GM18519 (cell line): ENCODE measurements around the gene ZNRF2.

Experiments used
- ATAC-seq: cut with Tn5 transposase; IDR thresholded peaks from one replicate; pipeline ENCODE4 v1.9.1; 2021; ENCODE audit warnings: mild to moderate bottlenecking, moderate library complexity; ENCODE audit not compliant: unreplicated experiment, low FRiP score

ZNRF2 gene

DNA sequence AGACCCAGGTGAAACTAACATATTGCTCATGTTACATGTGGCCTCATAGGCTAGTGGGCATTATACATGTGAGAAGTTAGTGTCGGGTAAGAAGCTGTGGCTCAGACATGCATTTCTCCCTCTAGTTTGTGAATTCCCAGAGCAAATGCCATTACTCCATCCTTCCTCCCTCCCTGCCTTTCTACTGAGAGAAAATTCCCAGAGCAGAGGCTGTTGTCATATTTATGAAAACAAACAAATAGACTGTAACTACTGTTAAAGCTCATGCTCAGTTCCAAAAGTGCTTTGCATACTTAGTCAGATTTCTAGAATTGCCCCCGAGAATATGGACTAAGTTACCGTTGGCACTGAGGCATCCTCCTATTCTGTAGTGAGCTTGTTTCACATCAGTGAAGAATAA, 29.0 kb downstream of the ZNRF2 start:
- no peak for ATAC-seq

GRCh38 chr7:30313793-30314192, 29.4 kb downstream of the ZNRF2 start:
- ATAC-seq: no peak

DNA sequence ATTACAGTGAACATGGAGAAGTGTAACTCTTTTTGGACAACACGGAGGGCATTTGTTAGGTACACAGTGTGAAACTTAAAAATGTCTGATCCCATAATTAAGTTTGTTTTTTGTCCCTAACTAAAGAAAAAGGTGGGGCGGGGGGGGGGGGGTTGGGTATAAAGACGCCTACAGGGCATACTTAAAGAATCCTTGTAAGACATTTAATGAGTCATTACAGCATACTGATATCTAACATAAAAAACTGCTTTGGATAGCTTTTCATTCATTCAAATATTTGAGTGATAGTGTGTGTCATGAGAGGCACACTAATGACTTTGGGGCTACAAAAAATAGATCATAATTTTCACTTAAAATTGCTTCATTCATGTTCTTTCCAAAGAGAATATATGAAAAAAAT, 31.2 kb downstream of the ZNRF2 start:
- no peak for ATAC-seq

DNA sequence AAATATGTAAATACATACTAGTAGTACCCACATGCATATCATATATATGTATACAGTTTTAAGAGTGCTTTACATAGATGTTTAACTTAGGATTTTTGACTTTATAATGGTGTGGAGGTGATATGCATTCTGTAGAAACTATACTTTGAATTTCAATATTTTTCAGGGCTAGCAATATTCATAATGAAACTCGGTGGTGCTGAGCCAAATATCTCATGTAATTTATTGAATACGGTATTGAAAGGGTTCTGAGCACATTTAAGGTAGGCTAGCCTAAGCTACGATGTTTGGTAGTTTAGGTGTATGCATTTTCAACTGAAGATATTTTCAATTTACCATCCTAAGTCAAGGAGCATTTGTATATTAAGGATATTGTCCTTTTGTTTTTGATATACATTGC, 36.0 kb downstream of the ZNRF2 start:
- no peak for ATAC-seq

DNA sequence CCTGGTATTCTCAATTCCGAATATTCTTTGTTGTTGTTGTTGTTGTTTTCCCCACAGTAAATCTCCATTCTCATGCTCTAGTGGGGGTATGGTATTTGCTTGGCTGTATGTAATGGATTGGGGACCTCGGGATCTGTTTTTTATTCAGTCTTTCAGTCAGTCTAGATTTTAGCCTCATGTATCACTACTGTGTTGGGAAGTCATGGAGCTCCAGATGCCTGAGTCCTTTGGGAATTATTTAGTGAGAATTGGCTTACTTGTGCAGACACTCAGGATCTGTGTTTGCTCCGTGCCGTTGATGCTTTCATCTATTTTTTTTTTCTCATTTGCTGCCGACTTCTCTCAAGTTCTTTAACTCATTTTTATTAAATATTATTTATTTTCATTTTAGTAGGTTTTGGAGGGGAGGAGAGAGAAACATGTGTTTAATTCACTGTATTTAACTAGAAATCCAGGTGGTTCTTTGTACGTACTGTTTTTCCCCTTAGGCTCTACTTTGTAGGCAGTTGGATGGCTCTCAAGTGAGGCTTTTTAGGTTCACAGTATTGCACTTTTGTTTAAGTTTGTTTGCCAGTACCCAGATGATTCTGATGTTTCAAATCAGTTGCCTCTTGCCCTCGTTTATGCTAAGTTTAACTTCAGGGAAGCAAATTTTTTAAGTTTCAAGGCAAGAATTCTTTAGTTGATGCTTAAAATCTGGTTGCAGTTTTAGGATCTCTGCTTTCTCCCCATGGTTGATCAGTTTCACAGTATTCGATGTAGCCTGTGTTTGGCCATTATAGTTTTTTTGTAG, 36.9 kb downstream of the ZNRF2 start:
- no peak for ATAC-seq

DNA sequence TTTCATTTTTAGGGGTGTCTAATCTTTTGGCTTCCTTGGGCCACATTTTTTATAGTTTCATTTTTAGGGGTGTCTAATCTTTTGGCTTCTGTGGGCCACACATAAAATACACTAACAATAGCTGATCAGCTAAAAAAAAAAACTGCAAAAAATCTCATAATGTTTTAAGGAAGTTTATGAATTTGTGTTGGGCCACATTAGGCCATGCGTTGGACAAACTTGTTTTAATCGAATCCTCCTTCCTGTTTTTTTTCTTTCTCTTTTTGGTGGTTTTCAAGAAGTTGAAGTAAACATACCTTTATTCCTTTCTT, 37.4 kb downstream of the ZNRF2 start:
- ATAC-seq: no peak

- peak; percentile 65 for ATAC-seq
These were observed 38.0 kb downstream of the ZNRF2 start for GRCh38 chr7:30322271-30323005.

DNA sequence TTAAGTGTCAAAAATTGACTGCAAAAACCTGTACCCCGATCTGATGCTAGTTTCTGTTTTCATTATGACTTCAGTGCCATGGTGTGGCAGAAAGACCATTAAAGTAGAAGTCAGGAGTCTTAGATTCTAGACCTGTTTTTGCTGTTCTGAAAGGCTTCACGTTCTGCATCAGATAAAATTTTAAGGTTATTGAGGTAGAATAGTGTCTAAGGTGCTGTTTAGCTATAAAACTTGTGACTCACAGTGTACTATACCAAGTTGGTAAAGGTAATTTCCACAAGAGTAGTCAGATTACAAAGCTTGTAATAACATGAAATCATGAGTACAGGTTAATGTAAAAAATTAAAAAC, 38.6 kb downstream of the ZNRF2 start:
- ATAC-seq: peak; percentile 38

- ATAC-seq: no peak
These were observed 43.4 kb downstream of the ZNRF2 start for GRCh38 chr7:30327813-30328212.

GRCh38 chr7:30328381-30328780, 44.0 kb downstream of the ZNRF2 start:
- no peak for ATAC-seq

- ATAC-seq: no peak
These were observed 45.3 kb downstream of the ZNRF2 start for GRCh38 chr7:30329716-30330115.

DNA sequence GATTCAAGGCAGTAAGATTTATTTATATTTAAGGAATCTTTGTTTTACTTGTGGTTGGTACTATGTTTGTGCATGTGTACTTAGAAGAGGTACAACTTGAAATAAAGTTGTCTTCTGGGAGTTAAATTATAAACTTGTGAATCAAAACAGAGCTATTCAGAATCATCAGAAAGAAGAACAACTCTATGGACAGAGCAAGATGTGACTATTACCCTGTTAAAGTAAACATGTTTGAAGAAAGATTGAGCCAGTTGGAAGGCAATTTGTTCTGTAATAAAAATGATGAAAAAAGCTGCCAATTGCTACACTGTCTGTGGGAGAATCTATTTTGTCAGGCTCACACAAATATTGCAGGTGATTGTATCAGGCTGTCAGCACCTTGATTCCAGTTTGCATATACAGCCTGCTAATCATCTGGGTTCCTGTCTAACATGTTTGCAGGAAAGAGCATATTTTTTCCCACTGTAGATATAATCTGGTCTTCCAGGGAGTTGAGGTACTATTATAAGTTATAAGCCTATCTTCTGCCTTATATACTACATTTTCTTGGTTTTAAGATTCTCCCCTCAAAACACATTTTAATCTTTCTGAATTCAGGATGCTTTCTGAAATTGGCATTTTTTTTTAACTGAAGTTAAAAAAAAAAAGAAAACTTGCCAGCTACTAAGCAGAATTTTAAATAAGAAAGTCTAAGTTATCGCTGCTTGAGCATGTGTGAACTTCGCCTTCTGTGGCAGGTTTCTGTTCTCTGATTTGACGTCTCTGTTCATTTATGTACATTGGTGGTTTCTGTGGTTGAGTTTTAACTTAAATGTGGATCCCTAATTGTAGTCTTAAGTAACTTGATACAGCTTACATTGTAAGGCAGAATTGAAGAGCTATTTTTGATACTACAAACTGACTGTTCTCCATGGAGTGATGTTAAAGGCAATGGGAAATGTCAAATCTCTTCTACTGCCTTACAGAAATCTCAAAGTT, 46.0 kb downstream of the ZNRF2 start:
- peak; percentile 87 for ATAC-seq

- no peak for ATAC-seq
These were observed 46.9 kb downstream of the ZNRF2 start for GRCh38 chr7:30331338-30331737.

- ATAC-seq: no peak
These were observed 48.2 kb downstream of the ZNRF2 start for GRCh38 chr7:30332549-30332948.

DNA sequence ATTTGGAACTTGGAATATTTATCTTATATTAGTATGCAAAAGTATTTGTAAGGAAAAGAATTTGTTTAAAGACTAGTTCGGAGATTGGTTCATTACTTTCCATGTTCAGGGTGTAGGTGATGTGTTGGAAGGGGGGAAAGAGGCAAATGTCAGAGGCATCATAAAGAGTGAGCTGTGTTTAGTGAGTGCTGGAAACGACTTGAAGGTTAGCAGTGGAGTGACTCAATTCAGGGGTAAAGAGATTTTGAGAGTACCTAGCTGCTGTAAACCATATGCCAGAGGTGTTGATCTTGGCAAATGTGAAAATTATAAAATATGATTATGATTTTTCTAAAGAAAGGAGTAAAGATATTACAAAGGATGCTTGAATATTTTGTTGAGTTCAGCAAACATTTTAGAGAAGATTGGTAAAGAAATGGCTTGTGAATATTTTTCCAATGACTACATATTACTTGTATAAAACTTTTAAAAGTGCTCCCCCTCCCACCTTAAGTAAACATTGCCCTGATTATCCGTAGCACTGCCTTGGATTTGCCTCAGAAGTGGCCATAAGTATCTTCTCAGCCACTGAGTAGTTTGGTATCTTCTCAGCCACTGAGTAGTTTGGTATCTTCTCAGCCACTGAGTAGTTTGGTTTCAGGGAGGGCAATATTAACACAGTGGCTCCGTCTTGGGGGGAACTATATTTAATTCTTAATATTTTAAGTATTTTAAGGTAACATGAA, 51.5 kb downstream of the ZNRF2 start:
- no peak for ATAC-seq

- no peak for ATAC-seq
These were observed 60.1 kb downstream of the ZNRF2 start for GRCh38 chr7:30344513-30344912.

DNA sequence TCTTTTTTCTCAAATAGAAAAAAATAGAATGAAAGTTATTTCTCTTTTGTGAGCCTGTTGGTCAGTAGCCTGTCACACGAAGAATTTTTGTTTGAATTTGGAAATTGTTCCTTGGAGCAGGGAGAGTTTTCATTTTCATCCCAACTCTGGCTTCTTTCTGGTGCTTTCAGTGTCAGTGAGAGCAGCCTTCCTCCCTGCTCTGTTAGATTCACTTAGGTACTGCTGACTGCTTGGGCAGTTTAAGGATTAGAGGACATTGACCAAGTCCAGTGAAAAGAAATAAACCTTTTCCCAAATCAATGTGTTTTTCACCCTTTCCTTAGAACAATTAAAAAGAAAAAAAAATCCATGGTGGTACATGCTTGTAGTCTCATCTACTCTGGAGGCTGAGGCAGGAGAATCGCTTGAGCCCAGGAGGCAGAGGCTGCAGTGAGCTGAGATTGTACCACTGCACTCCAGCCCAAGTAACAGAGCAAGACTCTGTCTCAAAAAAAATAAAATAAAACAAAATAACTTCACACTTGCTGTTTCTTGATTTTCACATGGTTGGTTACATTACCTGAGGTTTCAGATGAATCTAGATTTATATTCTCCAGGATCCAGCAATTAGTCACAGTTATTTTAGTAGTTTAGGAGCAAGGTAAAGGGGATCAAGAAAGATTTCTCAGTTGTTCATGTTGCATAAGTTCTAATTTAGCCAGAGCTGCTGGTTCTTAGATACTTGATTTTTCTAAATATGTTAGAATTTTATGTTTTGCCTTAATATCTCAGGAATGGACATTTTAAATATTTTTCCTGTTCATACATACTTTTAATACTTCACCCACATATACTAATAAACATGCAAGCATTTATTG, 63.1 kb downstream of the ZNRF2 start:
- ATAC-seq: peak; percentile 8

GRCh38 chr7:30348083-30348560, 63.7 kb downstream of the ZNRF2 start:
- ATAC-seq: peak; percentile 68

DNA sequence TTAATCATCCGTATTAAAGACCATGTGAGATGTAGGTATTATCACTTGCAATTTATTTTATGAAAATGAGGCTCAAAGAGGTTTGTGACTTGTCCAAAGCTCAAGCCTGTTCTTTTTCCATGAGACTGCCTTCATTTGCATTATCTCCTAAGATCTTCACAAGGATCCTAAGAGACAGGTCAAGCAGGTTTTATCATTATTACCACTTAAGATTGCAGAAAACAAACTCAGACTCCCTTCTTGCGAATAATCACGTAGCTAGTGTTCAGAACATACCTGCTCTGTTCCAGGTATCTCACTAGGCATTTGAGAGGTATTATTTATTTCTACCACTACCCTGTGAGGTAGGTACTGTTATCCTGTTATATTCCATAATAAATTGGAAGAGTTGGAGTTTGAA, 64.8 kb downstream of the ZNRF2 start:
- no peak for ATAC-seq
